Stimulated activated CD8-positive, alpha-beta memory T cell treated with anti-CD3 and anti-CD28 coated beads, Interleukin-15, amount 100 ng/mL, for 48 hours (primary cell): ENCODE results near the gene PNKD.

Experiments
- DNase-seq, 2 donors: peaks; one replicate each; pipeline ENCODE4 v3.0.0-alpha.2; 2020; ENCODE audit warnings: low read depth in 2 of 2

The PNKD gene

GRCh38 chr2:218269900-218270720, at the start of gene PNKD, which contains the start of gene AAMP:
Gene PNKD (plus strand): TSS chr2:218270519. CDS start chr2:218270536, 17 bp downstream.
Gene AAMP (minus strand): TSS chr2:218270137. CDS start chr2:218270086, 51 bp downstream.
- DNase-seq: peak; percentile 100

GRCh38 chr2:218221000-218221399, 49.3 kb upstream of the PNKD start:
- no peak for DNase-seq

- DNase-seq: no peak
Measured at GRCh38 chr2:218223046-218223445, 47.3 kb upstream of the PNKD start.

GRCh38 chr2:218224186-218224585, 46.1 kb upstream of the PNKD start:
- DNase-seq: no peak

- DNase-seq: no peak
Measured at GRCh38 chr2:218226903-218227302, 43.4 kb upstream of the PNKD start.

GRCh38 chr2:218228366-218229090, 41.8 kb upstream of the PNKD start:
- no peak for DNase-seq

- peak in 1 of 2 donors; percentile 31 for DNase-seq
Measured at GRCh38 chr2:218229239-218229638, 41.1 kb upstream of the PNKD start.

- DNase-seq: peak in 1 of 2 donors; percentile 12
Measured at GRCh38 chr2:218229851-218230250, 40.5 kb upstream of the PNKD start.

GRCh38 chr2:218230882-218231281, 39.4 kb upstream of the PNKD start:
- peak; percentile 25 to 27 for DNase-seq

- no peak for DNase-seq
Measured at GRCh38 chr2:218233543-218233942, 36.8 kb upstream of the PNKD start.

GRCh38 chr2:218234521-218234920, 35.8 kb upstream of the PNKD start:
- DNase-seq: no peak

- no peak for DNase-seq
Measured at GRCh38 chr2:218235017-218235416, 35.3 kb upstream of the PNKD start.

GRCh38 chr2:218236829-218237228, 33.5 kb upstream of the PNKD start:
- no peak for DNase-seq

- DNase-seq: no peak
Measured at GRCh38 chr2:218238887-218239286, 31.4 kb upstream of the PNKD start.

GRCh38 chr2:218244204-218244603, 26.1 kb upstream of the PNKD start:
- no peak for DNase-seq

- no peak for DNase-seq
Measured at GRCh38 chr2:218244665-218245064, 25.7 kb upstream of the PNKD start.

GRCh38 chr2:218245214-218245613, 25.1 kb upstream of the PNKD start:
- DNase-seq: no peak

GRCh38 chr2:218249691-218250090, 20.6 kb upstream of the PNKD start:
- DNase-seq: no peak

- no peak for DNase-seq
Measured at GRCh38 chr2:218252509-218253231, 17.6 kb upstream of the PNKD start.

- DNase-seq: no peak
Measured at GRCh38 chr2:218253232-218253625, 17.1 kb upstream of the PNKD start.

- DNase-seq: no peak
Measured at GRCh38 chr2:218255446-218255845, 14.9 kb upstream of the PNKD start.

- no peak for DNase-seq
Measured at GRCh38 chr2:218256612-218257350, 13.5 kb upstream of the PNKD start.
